Renal pelvis (tissue), 4 donors: ENCODE measurements around the gene FIBCD1. TPM values are rescaled to one million over a fixed set of nuclear protein-coding genes. Genes with fewer than 3 reads are reported as not detected.
"Not testable (repeated sequence)": the region's sequence is repeated elsewhere in the genome, so short reads cannot be mapped to it uniquely, and the experiment has no call there.

Experiments used
- DNase-seq: peaks from one replicate; pipeline ENCODE4 v3.0.0-alpha.2; 2013
- polyA plus RNA-seq, 3 donors: library from polyadenylated mRNA; unstranded; fragments of 120-200 nt; gene quantifications; one replicate each; pipeline ENCODE4 v1.2.1, GENCODE V29; 2013; ENCODE audit not compliant: insufficient read length in 3 of 3

The FIBCD1 gene
- polyA plus RNA-seq, 3 donors, result 0.41 to 0.79 (median 0.49) TPM

GRCh38 chr9:130973686-130974281 lies 34.7 kb upstream of the FIBCD1 start:
- no peak for DNase-seq

GRCh38 chr9:130972957-130973685 lies 34.1 kb upstream of the FIBCD1 start:
- DNase-seq, result no peak

GRCh38 chr9:130972277-130972956 lies 33.4 kb upstream of the FIBCD1 start:
- no peak for DNase-seq

- no peak for DNase-seq
Observed at GRCh38 chr9:130971294-130971849, 32.3 kb upstream of the FIBCD1 start.

GRCh38 chr9:130970855-130971254 lies 31.8 kb upstream of the FIBCD1 start:
- no peak for DNase-seq

- DNase-seq, result no peak
Observed at GRCh38 chr9:130970052-130970451, 31.0 kb upstream of the FIBCD1 start.

- no peak for DNase-seq
Observed at GRCh38 chr9:130965680-130966079, 26.6 kb upstream of the FIBCD1 start.

- DNase-seq, result no peak
Observed at GRCh38 chr9:130963916-130964315, 24.9 kb upstream of the FIBCD1 start.

GRCh38 chr9:130963337-130963908 lies 24.4 kb upstream of the FIBCD1 start:
- DNase-seq, result no peak

GRCh38 chr9:130962418-130963316 lies 23.6 kb upstream of the FIBCD1 start:
- DNase-seq, result no peak

- no peak for DNase-seq
Observed at GRCh38 chr9:130961511-130962300, 22.7 kb upstream of the FIBCD1 start.

- DNase-seq, result no peak
Observed at GRCh38 chr9:130960522-130961378, 21.7 kb upstream of the FIBCD1 start.

- DNase-seq, result no peak
Observed at GRCh38 chr9:130959809-130960334, 20.8 kb upstream of the FIBCD1 start.

- DNase-seq, result not testable (repeated sequence)
Observed at GRCh38 chr9:130958564-130958963, 19.5 kb upstream of the FIBCD1 start.

- no peak for DNase-seq
Observed at GRCh38 chr9:130957451-130958203, 18.6 kb upstream of the FIBCD1 start.

GRCh38 chr9:130956636-130957450 lies 17.8 kb upstream of the FIBCD1 start:
- no peak for DNase-seq

- peak; percentile 57 for DNase-seq
Observed at GRCh38 chr9:130955947-130956621, 17.0 kb upstream of the FIBCD1 start.
